Adipose tissue (tissue), 3 donors: ENCODE measurements around the gene CAMSAP3. TPM values are rescaled to one million over a fixed set of nuclear protein-coding genes. Genes with fewer than 3 reads are reported as not detected.
A peak's percentile ranks its signal among the peaks of the same experiment; 100 is the strongest.

Source experiments
- H3K27ac ChIP-seq: one replicate; pipeline ENCODE4 v1.5.1; 2013; ENCODE audit warnings: low read depth, low read length
- WGBS, 3 donors: extraction: QIAGEN DNeasy Blood & Tissue Kit; methylation state at CpG; one replicate each; pipeline ENCODE4 v1.1.7; 2013; 5-methylcytosine and 5-hydroxymethylcytosine counted together
- polyA plus RNA-seq, 3 donors: library from polyadenylated mRNA; stranded (reverse); fragments of 200-250 nt; gene quantifications; one replicate each; pipeline ENCODE4 v1.2.3, GENCODE V29; 2013
- donor health status: healthy with polysubstance abuse.
- donor health status: Bipolar disorder and iron deficiency.
- donor health status: healthy.

Gene CAMSAP3
- polyA plus RNA-seq, 3 donors = 0.11 to 23.1 (median 2.2) TPM

- no peak overlapping the region for H3K27ac ChIP-seq
These were observed 59.9 kb downstream of the CAMSAP3 start for GRCh38 chr19:7655581-7655980.

DNA sequence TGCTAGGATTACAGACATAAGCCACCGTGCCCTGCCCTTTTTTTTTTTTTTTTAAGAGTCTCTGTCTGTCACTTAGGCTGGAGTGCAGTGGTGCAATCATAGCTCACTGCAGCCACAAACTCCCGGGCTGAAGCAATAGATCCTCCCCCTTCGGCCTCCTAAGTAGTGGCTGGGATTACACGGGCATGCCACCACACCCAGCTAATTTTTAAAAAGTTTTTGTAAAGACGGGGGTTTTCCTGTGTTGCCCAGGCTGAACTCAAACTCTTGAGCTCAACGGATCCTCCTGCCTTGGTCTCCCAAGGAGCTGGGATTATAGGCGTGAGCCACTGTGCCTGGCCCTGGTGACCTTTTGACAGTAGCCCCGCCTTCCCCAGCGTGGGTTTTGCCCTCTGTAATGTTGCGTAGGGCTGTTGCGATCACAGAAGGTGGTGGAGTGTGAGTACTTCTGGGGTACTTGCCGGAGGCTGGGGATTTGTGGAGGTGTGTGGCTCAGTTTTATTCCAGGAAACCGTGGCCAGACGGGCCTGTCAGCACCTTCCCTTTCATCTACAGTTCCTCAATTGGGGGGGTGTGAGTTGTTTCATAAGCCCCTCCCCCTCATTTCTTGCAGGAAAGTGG is 61.6 kb downstream of the CAMSAP3 start:
- H3K27ac ChIP-seq = peak overlapping the region; percentile 42
- 27 to 62% (median 28%) methylated on average over 14 of the region's 14 CpGs for WGBS, 3 donors

More at GRCh38 chr19:7655581-7655980, 59.9 kb downstream of the CAMSAP3 start:
- WGBS, 3 donors = 47 to 71% (median 50%) methylated on average over 8 of the region's 8 CpGs

DNA sequence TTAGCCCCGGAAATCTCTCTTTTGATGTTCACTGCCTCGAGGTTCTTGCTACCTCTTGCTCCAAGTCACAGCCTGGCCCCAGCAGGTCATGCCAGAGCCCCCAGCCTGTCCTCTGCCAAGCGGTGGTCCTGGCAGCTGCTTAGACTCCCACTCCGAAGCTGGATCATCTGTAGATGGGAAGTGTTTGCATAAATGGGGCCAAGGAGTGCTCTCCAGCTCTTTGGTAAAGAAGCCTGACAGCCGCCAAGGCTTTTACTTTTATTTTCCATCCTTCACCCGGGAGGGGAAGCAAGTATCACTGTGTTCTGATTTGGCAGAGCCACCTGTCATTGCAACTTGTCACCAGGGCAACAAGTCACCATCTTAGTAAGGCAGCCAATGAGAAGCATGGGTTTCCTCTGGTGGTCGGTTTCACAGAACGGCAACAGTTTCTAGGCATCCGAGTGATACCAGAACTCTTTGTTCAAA is 62.6 kb downstream of the CAMSAP3 start:
- H3K27ac ChIP-seq = no peak overlapping the region
- 31 to 36% (median 36%) methylated on average over 9 of the region's 9 CpGs for WGBS, 3 donors

- 73 to 79% (median 73%) methylated on average over 8 of the region's 8 CpGs for WGBS, 3 donors
- H3K27ac ChIP-seq = no peak overlapping the region
These were observed 66.3 kb downstream of the CAMSAP3 start for GRCh38 chr19:7661744-7662538.

- WGBS, 3 donors = 80 to 88% (median 83%) methylated on average over 14 of the region's 14 CpGs
These were observed 67.0 kb downstream of the CAMSAP3 start for GRCh38 chr19:7662657-7663056.

DNA sequence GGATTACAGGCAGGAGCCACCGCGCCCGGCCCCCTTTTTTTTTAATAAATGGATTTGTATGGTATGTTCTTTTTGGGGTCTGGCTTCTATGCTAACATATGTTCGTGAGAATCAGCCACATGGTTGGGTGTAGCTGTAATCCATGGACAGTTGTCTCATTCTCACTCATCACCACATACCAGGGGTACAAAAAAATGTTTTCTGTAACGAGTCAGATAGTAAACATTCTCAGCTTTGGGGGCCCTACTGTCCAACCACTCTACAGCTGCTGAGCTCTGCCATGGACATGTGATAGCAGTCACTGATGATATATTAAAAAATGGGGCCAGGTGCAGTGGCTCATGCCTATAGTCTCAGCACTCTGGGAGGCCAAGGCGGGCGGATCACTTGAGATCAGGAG is 68.0 kb downstream of the CAMSAP3 start:
- no peak overlapping the region for H3K27ac ChIP-seq
- WGBS, 3 donors = 74 to 82% (median 75%) methylated on average over 7 of the region's 7 CpGs

More at GRCh38 chr19:7662657-7663056, 67.0 kb downstream of the CAMSAP3 start:
- no peak overlapping the region for H3K27ac ChIP-seq

- 42 to 53% (median 48%) methylated on average over 4 of the region's 4 CpGs for WGBS, 3 donors
- no peak overlapping the region for H3K27ac ChIP-seq
These were observed 69.4 kb downstream of the CAMSAP3 start for GRCh38 chr19:7665076-7665475.

Other genes with a start within 250 kb of the CAMSAP3 start
- 10 to 100 TPM in 2 of 3 donors, 1 to 10 TPM in 1; 9.1 to 17.1 (median 12.7) TPM for gene ARHGEF18, start 246.9 kb upstream of the CAMSAP3 start, polyA plus RNA-seq
- 1 to 10 TPM; 4.0 to 7.8 (median 7.0) TPM for gene PEX11G, start 106.8 kb upstream of the CAMSAP3 start, polyA plus RNA-seq
- gene ZNF358, start 79.8 kb upstream of the CAMSAP3 start, polyA plus RNA-seq = 10 to 100 TPM; 21.4 to 62.9 (median 49.1) TPM
- 10 to 100 TPM; 12.1 to 38.2 (median 34.3) TPM for gene MCOLN1, start 73.2 kb upstream of the CAMSAP3 start, polyA plus RNA-seq
- 10 to 100 TPM; 18.0 to 31.3 (median 30.7) TPM for gene PNPLA6, start 60.1 kb upstream of the CAMSAP3 start, polyA plus RNA-seq
- gene XAB2, start 33.7 kb downstream of the CAMSAP3 start, polyA plus RNA-seq = 10 to 100 TPM; 23.3 to 33.7 (median 29.4) TPM
- 100 to 1,000 TPM in 1 of 3 donors, 10 to 100 TPM in 2; 39.6 to 101 (median 62.3) TPM for gene PET100, start 33.9 kb downstream of the CAMSAP3 start, polyA plus RNA-seq
- 1 to 10 TPM in 1 of 3 donors, under 1 TPM in 1, not detected in 1; 0.10 to 3.7 TPM for gene PCP2, start 37.9 kb downstream of the CAMSAP3 start, polyA plus RNA-seq
- 100 to 1,000 TPM in 1 of 3 donors, 10 to 100 TPM in 2; 43.6 to 114 (median 83.1) TPM for gene STXBP2, start 41.2 kb downstream of the CAMSAP3 start, polyA plus RNA-seq
- gene RETN, start 73.2 kb downstream of the CAMSAP3 start, polyA plus RNA-seq = 10 to 100 TPM in 2 of 3 donors, 1 to 10 TPM in 1; 5.0 to 20.0 (median 15.1) TPM
- gene MCEMP1, start 81.2 kb downstream of the CAMSAP3 start, polyA plus RNA-seq = 10 to 100 TPM in 2 of 3 donors, under 1 TPM in 1; 0.76 to 36.0 (median 20.8) TPM
- gene TRAPPC5, start 85.0 kb downstream of the CAMSAP3 start, polyA plus RNA-seq = 100 to 1,000 TPM in 1 of 3 donors, 10 to 100 TPM in 2; 58.0 to 146 (median 75.1) TPM
- under 1 TPM; 0.22 to 0.39 (median 0.38) TPM for gene FCER2, start 106.3 kb downstream of the CAMSAP3 start, polyA plus RNA-seq
- gene CLEC4G, start 136.2 kb downstream of the CAMSAP3 start, polyA plus RNA-seq = 10 to 100 TPM in 1 of 3 donors, 1 to 10 TPM in 2; 2.7 to 21.5 (median 7.2) TPM
- gene CD209, start 151.7 kb downstream of the CAMSAP3 start, polyA plus RNA-seq = 10 to 100 TPM in 2 of 3 donors, 1 to 10 TPM in 1; 1.3 to 12.8 (median 12.7) TPM
- gene CLEC4M, start 167.4 kb downstream of the CAMSAP3 start, polyA plus RNA-seq = 1 to 10 TPM in 1 of 3 donors, under 1 TPM in 1, not detected in 1; 0.16 to 3.7 TPM
- gene EVI5L, start 234.4 kb downstream of the CAMSAP3 start, polyA plus RNA-seq = 10 to 100 TPM in 1 of 3 donors, 1 to 10 TPM in 2; 3.9 to 10.2 (median 8.4) TPM